ENCODE measurements around the gene ELF3.

DNA sequence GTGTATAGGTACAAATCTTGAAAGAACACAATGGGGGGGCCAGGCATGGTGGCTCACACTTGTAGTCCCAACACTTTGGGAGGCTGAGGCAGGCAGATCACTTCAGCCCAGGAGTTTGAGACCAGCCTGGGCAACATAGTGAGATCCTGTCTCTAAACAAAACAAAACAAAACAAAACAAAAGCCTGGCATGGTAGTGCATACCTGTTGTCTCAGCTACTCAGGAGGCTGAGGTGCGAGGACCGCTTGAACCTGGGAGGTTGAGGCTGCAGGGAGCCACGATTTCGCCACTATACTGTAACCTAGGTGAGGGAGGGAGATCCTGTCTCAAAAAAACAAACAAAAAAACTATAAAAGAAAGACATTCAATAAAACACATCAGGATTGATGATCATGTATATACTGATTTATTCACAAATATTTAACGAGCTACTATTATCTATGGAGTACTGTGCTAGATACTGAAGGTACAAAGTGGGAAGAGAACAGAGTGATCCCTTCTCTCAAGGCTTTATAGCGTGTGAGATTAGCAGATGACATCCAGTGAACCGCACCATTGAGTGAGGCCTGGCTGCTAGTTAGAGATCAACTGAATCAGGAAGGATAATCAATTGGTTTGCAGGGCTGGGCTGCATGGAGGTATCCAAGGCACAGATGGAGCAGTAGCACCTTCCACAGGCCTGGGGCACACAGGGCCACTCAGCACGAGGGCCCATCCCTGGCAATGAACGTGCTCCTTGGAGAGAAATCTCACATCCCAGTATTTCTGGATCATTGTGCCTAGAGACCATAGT is 26.4 kb downstream of the ELF3 start:
- TF ChIP-seq CTCF (conservative IDR thresholded peaks at IDR 0.05) (no peak), ZFX (IDR thresholded peaks at IDR 0.05) (no peak)
